H1 (cell line): ENCODE measurements around the gene SERPINA6. TPM values are rescaled to one million over a fixed set of nuclear protein-coding genes. Genes with fewer than 3 reads are reported as not detected.

Experiments
- ASH2L ChIP-seq: fragments of 200-600, 300-600 bp; sonication (generic); IDR thresholded peaks from one replicate; pipeline ENCODE4 v1.7.1; 2017; ENCODE audit warnings: low read length
- MAFK ChIP-seq: IDR thresholded peaks from 2 replicates; pipeline ENCODE4 v1.6.1; 2012; ENCODE audit warnings: low read depth, mild to moderate bottlenecking, improper control_type of control experiment, low read length
- SIN3A ChIP-seq, 2 experiments: IDR thresholded peaks in 1 of 2; conservative IDR thresholded peaks in 1 of 2; 2 replicates each; pipeline ENCODE4 v1.6.1; 2011 to 2012; ENCODE audit warnings: low read length in 2 of 2, improper control_type of control experiment in 1 of 2, low read depth in 1 of 2, mild to moderate bottlenecking in 1 of 2
- SP4 ChIP-seq: IDR thresholded peaks from 2 replicates; pipeline ENCODE4 v1.6.1; 2012; ENCODE audit warnings: low read length, inconsistent platforms
- polyA plus RNA-seq, 7 experiments: library from polyadenylated mRNA; depleted of rRNA in 3 of 7; stranded (reverse) in 5 of 7; unstranded in 2 of 7; fragments of >200 nt in 5 of 7; fragments of 200-250 nt in 2 of 7; gene quantifications; 1 replicate in 5 of 7; 2 replicates in 1 of 7; 4 replicates in 1 of 7; pipeline versions ENCODE4 v1.2.1 to v1.2.3, GENCODE V29; 2011 to 2013; ENCODE audit warnings: missing spikeins in 2 of 7, mixed read lengths in 2 of 7
- total RNA-seq: library from RNA; stranded (reverse); fragmentation: NEBNext Ultra II Directional; extraction: Animal tissue kit (Norgen Biotek cat#: 25700); gene quantifications from 2 replicates; pipeline ENCODE4 v1.2.1, GENCODE V29; 2021

Gene SERPINA6
- total and polyA plus RNA-seq, 2 of the 8 experiments (the other 6 are each of a cell fraction or from before 2014, with no cell fraction given) = not detected

- TF ChIP-seq SIN3A (conservative IDR thresholded peaks at IDR 0.05 in 1 of 2, IDR thresholded peaks at IDR 0.05 in 1 of 2; ENCODE audit: low read depth in 1 of 2, low read length in 2 of 2) (no peak), MAFK (no peak), ASH2L (no peak), SP4 (no peak)
These were observed 38.5 kb upstream of the SERPINA6 start (continued) for GRCh38 chr14:94361682-94362081.
